Neural progenitor cell (in vitro differentiated cells): ENCODE results near the gene PLA2G6. TPM values are rescaled to one million over a fixed set of nuclear protein-coding genes. Genes with fewer than 3 reads are reported as not detected.
A peak's percentile ranks its signal among the peaks of the same experiment; 100 is the strongest.

ENCODE experiments used
- DNase-seq: peaks from one replicate; pipeline ENCODE4 v3.0.0-alpha.2; 2016; ENCODE audit warnings: low spot score
- H2AFZ ChIP-seq: fragments of 200-600 bp; sonication (generic); replicated peaks from 2 replicates; pipeline ENCODE4 v1.6.1; 2016; ENCODE audit warnings: antibody characterized with exemption
- H3F3A ChIP-seq: fragments of 200-600 bp; sonication (generic); 2 replicates; pipeline ENCODE4 v1.6.1; 2016; ENCODE audit warnings: antibody characterized with exemption, low read depth
- H3K27ac ChIP-seq: fragments of 200-600 bp; sonication (generic); 2 replicates; pipeline ENCODE4 v1.5.1; 2016; ENCODE audit warnings: mild to moderate bottlenecking
- H3K27me3 ChIP-seq: fragments of 200-600 bp; sonication (generic); 2 replicates; pipeline ENCODE4 v1.6.1; 2016; ENCODE audit warnings: mild to moderate bottlenecking, moderate library complexity
- H3K36me3 ChIP-seq: fragments of 200-600 bp; sonication (generic); 2 replicates; pipeline ENCODE4 v1.5.1; 2016
- H3K4me1 ChIP-seq: fragments of 200-600 bp; sonication (generic); 2 replicates; pipeline ENCODE4 v1.6.1; 2016; ENCODE audit warnings: mixed run types
- H3K4me2 ChIP-seq: fragments of 200-600 bp; sonication (generic); 2 replicates; pipeline ENCODE4 v1.6.1; 2016
- H3K4me3 ChIP-seq: fragments of 200-600 bp; sonication (generic); 2 replicates; pipeline ENCODE4 v1.5.1; 2016
- H3K79me2 ChIP-seq: fragments of 200-600 bp; sonication (generic); 2 replicates; pipeline ENCODE4 v1.6.1; 2016; ENCODE audit warnings: low read depth
- H3K9ac ChIP-seq: fragments of 200-600 bp; sonication (generic); 2 replicates; pipeline ENCODE4 v1.6.1; 2016
- H3K9me3 ChIP-seq: fragments of 200-600 bp; sonication (generic); 2 replicates; pipeline ENCODE4 v1.5.1; 2016; ENCODE audit warnings: low read depth
- H4K20me1 ChIP-seq: fragments of 200-600 bp; sonication (generic); 2 replicates; pipeline ENCODE4 v1.6.1; 2016; ENCODE audit warnings: low read depth
- H3K27ac Mint-ChIP-seq: 3 replicates; pipeline ENCODE4 v1.8.0; 2021; ENCODE audit warnings: mixed read lengths
- H3K27me3 Mint-ChIP-seq: 2 replicates; pipeline ENCODE4 v1.8.0; 2022; ENCODE audit warnings: low read depth, mild to moderate bottlenecking, inconsistent platforms, moderate library complexity, mixed read lengths; ENCODE audit not compliant: insufficient read depth
- H3K36me3 Mint-ChIP-seq: 3 replicates; pipeline ENCODE4 v1.8.0; 2021; ENCODE audit warnings: mixed read lengths
- H3K4me1 Mint-ChIP-seq: 3 replicates; pipeline ENCODE4 v1.8.0; 2021; ENCODE audit warnings: mixed read lengths
- H3K4me3 Mint-ChIP-seq: 3 replicates; pipeline ENCODE4 v1.8.0; 2021; ENCODE audit warnings: mild to moderate bottlenecking, moderate library complexity, mixed read lengths
- H3K9me3 Mint-ChIP-seq: 3 replicates; pipeline ENCODE4 v1.8.0; 2020; ENCODE audit warnings: mixed read lengths
- CTCF ChIP-seq: fragments of 200-600 bp; sonication (generic); IDR thresholded peaks from 2 replicates; pipeline ENCODE4 v1.5.1; 2017; ENCODE audit warnings: antibody characterized with exemption, mild to moderate bottlenecking
- EZH2 ChIP-seq: fragments of 200-600 bp; sonication (generic); IDR thresholded peaks from 2 replicates; pipeline ENCODE4 v1.6.1; 2017; ENCODE audit warnings: antibody characterized with exemption, mild to moderate bottlenecking, moderate library complexity
- EZH2phosphoT487 ChIP-seq: fragments of 200-600 bp; sonication (generic); IDR thresholded peaks from 2 replicates; pipeline ENCODE4 v1.6.1; 2017; ENCODE audit warnings: antibody characterized with exemption
- total RNA-seq: library from RNA; depleted of rRNA; stranded (reverse); fragments of >200 nt; gene quantifications from 2 replicates; pipeline ENCODE4 v1.2.3, GENCODE V29; 2015; ENCODE audit warnings: low replicate concordance

The PLA2G6 gene
- total RNA-seq, 1 donor from 2014 or later = 20.1 TPM

- no peaks in the 10 kb centered on the region for H4K20me1 ChIP-seq
- H3K9me3 ChIP-seq = no peaks in the 10 kb centered on the region
- Mint-ChIP-seq H3K4me1 (peaks cover 31% of the 10 kb centered on the region), H3K9me3 (no peaks in the 10 kb centered on the region), H3K27me3 (peaks cover 6% of the 10 kb centered on the region), H3K27ac (peak overlapping the region; percentile 84), H3K36me3 (peaks cover 9% of the 10 kb centered on the region), H3K4me3 (peak overlapping the region; percentile 19)
- H3K79me2 ChIP-seq = no peaks in the 10 kb centered on the region
- H3K4me3 ChIP-seq = no peak overlapping the region
- no peak overlapping the region for H2AFZ ChIP-seq
- TF ChIP-seq EZH2 = no peak
- TF ChIP-seq CTCF = no peak
- no peak for TF ChIP-seq EZH2phosphoT487
- H3F3A ChIP-seq = no peaks in the 10 kb centered on the region
- no peaks in the 10 kb centered on the region for H3K36me3 ChIP-seq
- H3K4me1 ChIP-seq = no peaks in the 10 kb centered on the region
- DNase-seq = no peak
- no peaks in the 10 kb centered on the region for H3K27me3 ChIP-seq
- no peak overlapping the region for H3K9ac ChIP-seq
- no peak overlapping the region for H3K27ac ChIP-seq
- H3K4me2 ChIP-seq = no peak overlapping the region
Measured at GRCh38 chr22:38167988-38168407, 13.6 kb downstream of the PLA2G6 start.

- Mint-ChIP-seq H3K4me1 (peaks cover 29% of the 10 kb centered on the region), H3K36me3 (peaks cover 15% of the 10 kb centered on the region), H3K4me3 (no peak overlapping the region), H3K27ac (no peak overlapping the region), H3K9me3 (no peaks in the 10 kb centered on the region), H3K27me3 (peaks cover 6% of the 10 kb centered on the region)
- no peaks in the 10 kb centered on the region for H3K9me3 ChIP-seq
- TF ChIP-seq EZH2phosphoT487 = no peak
- TF ChIP-seq CTCF = no peak
- TF ChIP-seq EZH2 = no peak
- DNase-seq = no peak
- H3K4me3 ChIP-seq = no peak overlapping the region
- no peak overlapping the region for H2AFZ ChIP-seq
- no peak overlapping the region for H3K27ac ChIP-seq
- H3K36me3 ChIP-seq = no peaks in the 10 kb centered on the region
- H3K79me2 ChIP-seq = no peaks in the 10 kb centered on the region
- no peak overlapping the region for H3K4me2 ChIP-seq
- H4K20me1 ChIP-seq = no peaks in the 10 kb centered on the region
- no peaks in the 10 kb centered on the region for H3K4me1 ChIP-seq
- no peaks in the 10 kb centered on the region for H3K27me3 ChIP-seq
- no peak overlapping the region for H3K9ac ChIP-seq
- H3F3A ChIP-seq = no peaks in the 10 kb centered on the region
Measured at GRCh38 chr22:38165922-38166593, 15.6 kb downstream of the PLA2G6 start.

GRCh38 chr22:38164551-38164918, 17.1 kb downstream of the PLA2G6 start:
- peaks cover 23% of the 10 kb centered on the region for H3K4me1 Mint-ChIP-seq
- no peaks in the 10 kb centered on the region for H3K9me3 ChIP-seq
- H3K27ac Mint-ChIP-seq = peak overlapping the region; percentile 80
- no peak overlapping the region for H2AFZ ChIP-seq
- H3K36me3 Mint-ChIP-seq = peaks cover 15% of the 10 kb centered on the region
- no peaks in the 10 kb centered on the region for H3K9me3 Mint-ChIP-seq
- H3K27me3 Mint-ChIP-seq = peaks cover 5% of the 10 kb centered on the region
- H3K4me3 Mint-ChIP-seq = no peak overlapping the region
- no peak overlapping the region for H3K4me2 ChIP-seq
- H3K27me3 ChIP-seq = no peaks in the 10 kb centered on the region
- H3K4me3 ChIP-seq = no peak overlapping the region
- no peaks in the 10 kb centered on the region for H4K20me1 ChIP-seq
- no peaks in the 10 kb centered on the region for H3K79me2 ChIP-seq
- no peaks in the 10 kb centered on the region for H3K4me1 ChIP-seq
- H3K27ac ChIP-seq = no peak overlapping the region
- H3K9ac ChIP-seq = no peak overlapping the region
- H3K36me3 ChIP-seq = no peaks in the 10 kb centered on the region
- H3F3A ChIP-seq = no peaks in the 10 kb centered on the region
- DNase-seq = no peak
- TF ChIP-seq EZH2phosphoT487 (no peak), CTCF (no peak), EZH2 (no peak)
